Measurements from ENCODE around the gene FASN. TPM values are rescaled to one million over a fixed set of nuclear protein-coding genes. Genes with fewer than 3 reads are reported as not detected.

Gene FASN
- total and polyA plus RNA-seq, 2 of the 13 experiments (the other 11 are each of a cell fraction or from before 2014, with no cell fraction given) = 51.7 to 101 TPM

- TF ChIP-seq ZNF639 (CRISPR knock-in tag; conservative IDR thresholded peaks at IDR 0.05) (peak; percentile 71), NFE2 (CRISPR knock-in tag; IDR thresholded peaks at IDR 0.05) (no peak), CCAR2 (optimal IDR thresholded peaks at IDR 0.05; ENCODE audit: low read depth, low read length) (no peak), MZF1 (CRISPR knock-in tag; IDR thresholded peaks at IDR 0.05; ENCODE audit: borderline replicate concordance) (no peak), BORCS8-MEF2B (CRISPR knock-in tag; IDR thresholded peaks at IDR 0.05) (peak; percentile 75; the same call in 1 of the 2 replicates), KDM6A (CRISPR knock-in tag; IDR thresholded peaks at IDR 0.05; ENCODE audit: low read depth) (no peak), ZSCAN25 (CRISPR knock-in tag; IDR thresholded peaks at IDR 0.05) (peak; percentile 79; the same call in 1 of the 2 replicates), ZBTB4 (CRISPR knock-in tag; IDR thresholded peaks at IDR 0.05; ENCODE audit: borderline replicate concordance) (no peak), ZNF17 (CRISPR knock-in tag; IDR thresholded peaks at IDR 0.05) (no peak), FIP1L1 (IDR thresholded peaks at IDR 0.05; ENCODE audit: borderline replicate concordance, insufficient read depth, low read depth, low read length) (0 out of 2 replicates have a peak, but pooled peaks have one; percentile 25), PHF5A (CRISPR knock-in tag; IDR thresholded peaks at IDR 0.05; ENCODE audit: low read depth, unreplicated experiment) (no peak), ZC3H4 (CRISPR knock-in tag; IDR thresholded peaks at IDR 0.05; ENCODE audit: borderline replicate concordance) (no peak), RBM22 (optimal IDR thresholded peaks at IDR 0.05; ENCODE audit: low read length) (no peak), ZNF501 (CRISPR knock-in tag; IDR thresholded peaks at IDR 0.05) (peak; percentile 100), MLX (CRISPR knock-in tag; IDR thresholded peaks at IDR 0.05) (peak; percentile 49), RFX1 (IDR thresholded peaks at IDR 0.05) (no peak), TCF7 (IDR thresholded peaks at IDR 0.05; ENCODE audit: low read depth) (no peak; the same call in 1 of the 2 replicates), ZSCAN30 (CRISPR knock-in tag; IDR thresholded peaks at IDR 0.05) (0 out of 2 replicates have a peak, but pooled peaks have one; percentile 57), ZFY (CRISPR knock-in tag; IDR thresholded peaks at IDR 0.05) (peak; percentile 93), ZBTB46 (CRISPR knock-in tag; IDR thresholded peaks at IDR 0.05; ENCODE audit: borderline replicate concordance) (no peak), RNF2 (conservative IDR thresholded peaks at IDR 0.05; ENCODE audit: low read depth) (peak; percentile 88; the same call in 1 of the 2 replicates), ZNF784 (CRISPR knock-in tag; IDR thresholded peaks at IDR 0.05; ENCODE audit: borderline replicate concordance) (peak; percentile 100)
These were observed 60.7 kb downstream of the FASN start, which contains the start of gene DCXR (continued) for GRCh38 chr17:82037092-82037888.

Measured in HepG2 (cell line).